HG03139 (cell line): ENCODE measurements around the gene KRTAP10-9.
"Not testable (repeated sequence)": the region's sequence is repeated elsewhere in the genome, so short reads cannot be mapped to it uniquely, and the experiment has no call there.

ENCODE experiments used
- ATAC-seq: cut with Tn5 transposase; IDR thresholded peaks from one replicate; pipeline ENCODE4 v1.9.1; 2021; ENCODE audit not compliant: unreplicated experiment

Gene KRTAP10-9

DNA sequence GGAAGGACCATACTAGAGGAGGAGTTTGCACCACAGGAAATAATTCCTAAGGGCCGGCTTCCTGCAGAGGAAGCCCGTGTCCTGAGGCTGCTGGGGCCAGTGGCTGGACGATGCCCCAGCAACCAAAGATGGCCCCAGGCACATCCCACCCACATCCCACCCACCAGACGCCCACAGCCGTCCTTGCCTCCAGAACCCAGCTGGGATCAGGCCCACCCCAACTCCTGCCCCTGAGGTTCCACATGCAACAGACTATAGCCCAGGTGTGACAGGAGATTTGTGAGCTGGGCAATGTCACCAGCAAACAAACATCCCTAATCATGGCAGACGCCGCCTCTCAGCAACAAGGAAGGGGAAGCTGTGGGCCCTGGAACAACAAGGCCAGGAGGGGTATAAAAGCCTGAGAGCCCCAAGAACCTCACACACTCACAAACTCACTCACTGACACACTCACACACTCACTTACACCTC is at the start of gene KRTAP10-9:
TSS of gene KRTAP10-9 (plus strand) at position 421 of the 471 bp plus-strand sequence. CDS start 79 bp downstream, outside the sequence.
- no peak for ATAC-seq

GRCh38 chr21:44578371-44579055 is 48.4 kb upstream of the KRTAP10-9 start:
- ATAC-seq, result no peak

GRCh38 chr21:44579056-44579832 is 47.6 kb upstream of the KRTAP10-9 start:
- ATAC-seq, result no peak

DNA sequence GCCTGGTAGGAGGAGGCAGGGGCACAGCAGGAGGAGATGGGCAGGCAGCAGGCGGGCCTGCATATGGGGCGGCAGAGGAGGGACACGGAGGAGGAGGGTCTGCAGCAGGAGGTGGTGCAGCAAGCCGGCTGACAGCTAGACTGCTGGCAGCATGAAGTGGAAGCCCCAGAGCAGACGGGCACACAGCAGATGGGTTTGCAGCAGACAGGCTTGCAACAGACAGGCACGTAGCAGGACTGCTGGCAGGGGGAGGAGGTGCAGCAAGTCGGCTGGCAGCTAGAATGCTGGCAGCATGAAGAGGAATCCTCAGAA is 47.1 kb upstream of the KRTAP10-9 start:
- no peak for ATAC-seq

GRCh38 chr21:44580231-44580821 is 46.6 kb upstream of the KRTAP10-9 start, which contains the start of gene KRTAP10-5:
Gene KRTAP10-5, minus strand, starts transcription at chr21:44580604. Its CDS starts 26 bp downstream, at chr21:44580578.
- ATAC-seq, result not testable (repeated sequence)

GRCh38 chr21:44581158-44581557 is 45.7 kb upstream of the KRTAP10-9 start:
- ATAC-seq, result no peak

DNA sequence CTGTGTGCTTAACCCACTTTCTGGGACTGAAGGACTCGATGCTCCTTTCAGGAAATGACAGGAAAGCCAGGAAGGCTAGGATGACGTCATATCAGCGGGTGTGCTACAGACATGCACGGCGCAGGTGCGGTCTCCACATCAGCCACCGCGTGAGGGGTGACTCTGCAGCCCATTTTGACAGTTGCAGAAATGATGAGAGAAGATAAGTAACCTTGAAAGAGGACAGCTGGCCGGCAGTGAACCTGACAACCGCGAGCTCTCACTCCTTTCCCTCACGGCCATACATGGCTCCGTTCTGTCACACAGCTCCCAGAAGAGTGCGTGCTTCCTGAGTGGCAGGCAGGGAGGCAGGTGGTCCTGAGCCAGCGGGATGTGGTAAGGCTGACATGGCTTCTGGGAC is 44.8 kb upstream of the KRTAP10-9 start:
- ATAC-seq, result no peak

DNA sequence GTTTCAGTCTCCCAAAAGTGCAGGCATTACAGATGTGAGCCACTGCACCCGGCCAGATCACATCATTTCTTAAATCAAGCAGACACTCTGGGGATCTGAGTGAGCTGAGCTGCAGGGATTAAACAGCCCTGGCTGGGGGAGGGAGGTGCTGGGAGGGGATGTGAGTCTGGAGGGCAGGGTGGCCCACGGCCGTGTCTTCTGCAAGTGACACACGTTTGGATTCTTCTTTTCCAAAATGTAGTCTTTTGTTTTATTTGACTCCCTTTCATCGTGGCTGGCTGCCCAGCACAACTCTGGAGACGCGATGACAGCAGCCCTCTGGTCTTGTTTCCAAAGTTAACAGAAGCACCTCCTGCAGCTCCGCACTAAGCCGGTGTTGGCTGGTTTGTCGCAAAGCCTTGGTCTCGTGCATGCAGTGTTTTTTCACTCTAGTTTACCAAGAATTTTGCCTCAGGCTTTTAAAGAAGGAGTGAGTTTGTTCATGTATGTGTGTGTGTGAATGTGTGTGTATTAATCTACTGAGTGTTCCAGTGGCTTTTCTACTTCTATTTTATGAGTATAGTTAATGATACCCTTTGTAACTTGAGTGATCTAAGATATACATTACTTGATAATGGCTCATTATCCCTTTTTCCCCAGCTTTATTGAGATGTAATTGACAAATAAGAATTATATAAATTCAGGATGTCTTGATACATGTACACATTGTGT is 43.6 kb upstream of the KRTAP10-9 start:
- ATAC-seq, result no peak

DNA sequence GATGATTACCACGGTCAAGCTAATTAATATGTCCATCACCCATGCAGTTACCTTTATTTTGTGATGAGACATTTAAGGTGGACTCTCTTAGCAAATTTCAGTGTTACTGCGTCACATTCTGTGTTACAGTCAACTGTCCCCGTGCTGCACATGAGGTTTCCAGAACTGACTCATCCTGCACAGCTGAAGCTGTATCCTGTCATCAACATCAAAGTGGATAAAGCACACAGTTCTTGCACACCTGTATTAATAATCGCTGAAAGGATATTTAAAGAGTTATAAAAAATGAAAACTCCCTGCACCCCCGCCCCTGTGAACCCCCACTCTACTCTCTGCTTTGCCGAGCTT is 43.1 kb upstream of the KRTAP10-9 start:
- ATAC-seq, result no peak

DNA sequence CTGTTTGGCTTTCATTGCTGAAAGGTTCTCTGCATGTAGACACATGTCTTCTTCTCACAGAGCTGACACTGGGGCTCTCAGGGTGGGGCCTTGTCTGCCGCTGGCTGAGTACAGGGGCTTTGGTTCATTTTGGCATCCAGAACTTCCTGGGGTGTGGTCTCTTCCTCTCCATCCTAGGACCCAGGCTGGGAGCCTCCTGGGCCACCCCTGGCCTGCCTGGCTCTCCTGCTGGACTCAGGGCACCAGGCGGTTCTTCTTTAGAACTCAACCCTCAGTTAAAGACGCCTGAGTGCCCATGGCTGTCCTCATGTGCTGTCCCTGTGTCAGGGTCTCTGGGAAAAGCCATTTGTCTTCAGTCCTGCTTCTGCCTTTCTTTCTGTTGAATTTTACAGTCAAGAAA is 41.0 kb upstream of the KRTAP10-9 start:
- no peak for ATAC-seq

GRCh38 chr21:44589094-44589493 is 37.8 kb upstream of the KRTAP10-9 start:
- ATAC-seq, result no peak

- no peak for ATAC-seq
Observed at GRCh38 chr21:44589586-44590305, 37.1 kb upstream of the KRTAP10-9 start.

DNA sequence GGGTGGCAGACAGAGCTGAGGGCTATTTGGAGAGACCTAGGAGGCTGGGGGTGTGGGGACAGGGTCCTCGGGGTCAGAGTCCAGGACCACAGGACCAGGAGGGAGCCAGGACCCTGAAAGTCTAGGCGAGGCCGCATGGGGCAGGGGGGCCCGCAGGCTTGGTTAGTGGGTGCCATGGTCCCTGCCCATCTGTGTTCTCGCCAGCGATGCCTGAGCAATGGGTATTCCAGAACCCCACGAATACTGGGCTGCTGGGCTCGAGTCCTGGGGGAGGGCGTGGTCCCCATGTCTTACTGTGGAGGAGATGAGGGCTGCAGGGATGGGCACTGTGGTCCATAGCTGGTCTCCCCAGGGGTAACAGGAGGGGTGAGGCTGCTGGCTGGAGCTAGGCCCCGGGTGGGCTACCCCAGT is 36.6 kb upstream of the KRTAP10-9 start:
- no peak for ATAC-seq

DNA sequence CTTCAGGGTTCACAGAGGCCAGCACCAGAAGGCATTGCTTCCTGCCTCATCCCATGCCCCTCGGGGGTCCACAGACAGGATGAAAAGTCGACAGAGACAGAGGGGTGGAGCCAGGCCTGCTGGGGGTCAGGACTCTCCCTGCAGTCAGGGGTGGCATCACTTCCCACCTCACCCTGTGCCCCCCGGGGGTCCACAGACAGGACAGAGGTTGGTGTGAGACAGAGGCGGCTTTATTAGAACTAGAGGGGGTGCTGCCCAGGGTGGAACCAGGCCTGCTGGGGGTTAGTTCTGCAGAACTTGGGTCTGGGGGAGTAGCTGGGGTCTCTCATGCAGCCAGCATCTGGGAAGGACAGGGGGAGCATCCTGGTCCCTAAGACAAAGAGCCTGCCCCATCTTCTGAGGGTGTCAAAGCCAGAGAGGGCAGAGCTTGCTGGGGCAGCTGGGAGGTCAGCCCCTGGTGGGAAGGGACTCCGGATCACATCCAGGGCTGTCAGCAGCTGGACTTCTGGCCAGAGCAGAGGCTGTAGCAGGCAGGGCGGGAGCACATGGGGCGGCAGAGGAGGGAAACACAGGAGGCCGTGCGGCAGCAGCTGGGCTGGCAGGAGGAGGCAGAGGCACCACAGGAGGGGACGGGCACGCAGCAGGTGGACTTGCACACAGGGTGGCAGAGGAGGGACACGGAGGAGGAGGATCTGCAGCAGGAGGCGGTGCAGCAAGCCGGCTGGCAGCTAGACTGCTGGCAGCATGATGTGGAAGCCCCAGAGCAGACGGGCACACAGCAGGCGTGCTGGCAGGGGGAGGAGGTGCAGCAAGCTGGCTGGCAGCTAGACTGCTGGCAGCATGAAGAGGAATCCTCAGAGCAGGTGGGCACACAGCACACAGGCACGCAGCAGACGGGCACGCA is 35.7 kb upstream of the KRTAP10-9 start:
- not testable (repeated sequence) for ATAC-seq

DNA sequence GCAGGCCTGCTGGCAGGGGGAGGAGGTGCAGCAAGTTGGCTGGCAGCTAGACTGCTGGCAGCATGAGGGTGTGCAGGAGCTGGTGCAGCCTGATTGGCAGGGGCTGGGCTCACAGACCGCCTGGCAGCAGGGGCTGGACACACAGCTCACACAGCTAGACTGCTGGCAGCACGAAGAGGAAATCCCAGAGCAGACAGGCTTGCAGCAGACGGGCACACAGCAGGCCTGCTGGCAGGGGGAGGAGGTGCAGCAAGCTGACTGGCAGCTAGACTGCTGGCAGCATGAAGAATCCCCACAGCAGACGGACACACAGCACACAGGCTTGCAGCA is 35.1 kb upstream of the KRTAP10-9 start:
- ATAC-seq, result not testable (repeated sequence)

DNA sequence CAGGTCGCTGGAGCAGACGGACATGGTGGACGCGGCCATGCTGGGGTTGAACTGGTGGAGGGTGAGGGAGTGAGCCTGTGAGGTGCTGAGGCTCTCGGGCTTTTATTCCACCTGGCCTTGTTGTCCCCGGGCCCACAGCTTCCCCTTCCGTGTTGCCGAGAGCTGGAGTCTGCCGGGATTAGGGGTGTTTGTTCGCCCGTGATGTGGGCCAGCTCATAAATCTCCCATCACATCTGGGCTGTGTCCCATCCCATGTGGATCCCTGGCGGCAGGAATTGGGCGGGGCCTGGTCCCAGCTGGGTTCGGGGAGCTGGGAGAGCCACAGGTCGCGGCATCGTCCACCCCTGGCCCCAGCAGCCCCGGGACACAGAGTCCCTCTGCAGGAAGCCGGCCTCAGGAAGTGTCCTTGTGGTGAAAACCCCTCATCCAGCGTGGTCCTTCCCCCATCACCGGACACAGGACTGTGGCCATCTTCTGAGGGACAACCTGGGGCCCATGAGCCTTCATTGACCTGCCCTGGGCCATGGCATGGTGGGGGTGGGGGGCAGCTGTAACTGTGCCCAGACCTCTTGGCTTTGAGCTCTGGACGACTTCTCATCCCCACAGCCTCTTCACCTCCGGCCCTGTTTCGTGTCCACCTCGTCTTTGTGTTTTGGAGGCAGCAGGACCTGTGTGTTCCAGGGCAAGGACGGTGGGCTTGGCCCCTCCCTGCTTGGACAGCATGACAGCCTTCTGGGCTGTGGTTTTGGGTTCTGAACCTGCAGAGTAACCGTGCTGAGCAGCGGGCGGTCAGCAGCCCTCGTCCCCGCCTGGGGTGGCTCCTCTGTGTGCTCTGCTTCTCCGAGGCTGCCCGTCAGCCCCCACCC is 34.2 kb upstream of the KRTAP10-9 start, which contains the start of gene KRTAP10-6:
TSS of gene KRTAP10-6 (minus strand) at position 60 of the 866 bp plus-strand sequence. CDS start at position 39, 21 bp downstream.
- ATAC-seq, result no peak

DNA sequence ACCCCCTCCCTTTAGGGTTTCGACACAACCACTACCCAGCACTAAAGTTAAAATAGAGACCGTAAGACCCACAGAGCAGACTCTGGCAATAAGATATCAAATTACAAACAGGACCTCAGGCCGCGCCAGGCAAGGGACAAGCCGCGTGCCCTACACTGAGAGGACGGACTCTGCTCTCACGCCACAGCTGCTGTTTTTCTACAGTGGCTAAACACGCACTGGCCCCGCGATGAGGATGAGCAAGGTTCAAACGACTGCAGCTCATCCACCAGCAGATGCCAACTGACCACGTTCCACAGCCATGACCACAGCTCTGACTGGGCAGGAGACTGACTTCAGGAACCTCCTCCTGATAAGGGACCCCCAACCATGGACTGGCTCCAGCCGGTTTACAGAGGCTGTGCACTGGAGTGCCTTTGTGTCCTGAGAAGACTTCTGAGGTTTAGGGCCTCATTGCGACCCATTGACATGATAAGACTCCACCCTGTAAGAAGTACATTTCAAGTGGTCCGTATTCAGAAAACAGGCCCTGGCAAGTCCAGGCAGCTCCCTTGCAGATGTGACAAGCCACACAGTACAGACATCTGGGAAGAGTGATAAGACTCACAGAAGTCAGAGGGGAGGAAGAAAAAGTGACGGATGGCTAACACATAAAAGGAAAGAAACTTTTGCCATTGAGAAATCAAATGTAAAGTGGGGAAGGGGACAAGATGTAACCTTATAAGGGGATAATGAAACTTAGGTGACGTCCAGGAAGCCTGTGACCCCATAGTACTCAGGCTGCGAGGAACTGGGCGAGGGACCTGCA is 33.1 kb upstream of the KRTAP10-9 start:
- no peak for ATAC-seq

- no peak for ATAC-seq
Observed at GRCh38 chr21:44594406-44594916, 32.4 kb upstream of the KRTAP10-9 start.
